ENCODE data around the gene VSTM5. TPM values are rescaled to one million over a fixed set of nuclear protein-coding genes. Genes with fewer than 3 reads are reported as not detected.

VSTM5 gene
- total RNA-seq, 1 experiment from 2014 or later: not detected

DNA sequence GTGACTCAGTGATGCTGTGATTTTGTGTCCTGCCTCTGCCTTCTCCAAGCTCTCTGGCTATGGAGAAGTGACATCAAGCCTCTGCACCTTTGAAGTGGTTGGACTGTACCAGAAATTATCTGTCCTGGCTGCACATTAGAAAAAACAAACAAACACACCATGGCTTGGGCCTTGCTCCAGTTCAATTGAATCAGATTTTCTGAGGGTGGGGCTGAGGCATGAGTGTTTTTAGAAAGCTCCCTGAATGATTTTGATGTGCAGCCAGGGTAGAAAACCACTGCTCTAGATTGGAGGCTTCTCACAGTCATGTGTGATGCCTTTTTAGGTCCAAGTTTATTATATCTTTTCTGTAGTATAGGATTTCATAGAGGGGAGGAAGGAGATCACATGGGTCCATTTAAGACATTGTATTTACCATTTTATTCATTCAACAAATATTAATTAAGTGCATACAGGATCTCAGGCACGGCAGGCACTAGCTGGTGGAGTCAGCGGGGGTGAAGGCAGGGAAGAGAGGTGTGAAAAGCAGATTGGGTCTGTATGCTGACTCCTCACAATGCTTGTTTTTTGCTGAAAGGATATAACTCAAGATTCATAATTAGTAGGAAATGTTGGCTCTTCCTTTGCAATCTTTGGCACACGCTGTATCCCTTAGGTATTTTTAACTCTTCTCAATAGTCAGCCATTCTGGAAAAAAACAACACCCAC, 7.1 kb upstream of the VSTM5 start:
- H3K14ac ChIP-seq (ENCODE audit: insufficient read depth, low read length): no peak overlapping the region
- no peaks in the 10 kb centered on the region for H3K23me2 ChIP-seq (ENCODE audit: insufficient read length, low read depth, low read length, poor library complexity, severe bottlenecking)
- no peaks in the 10 kb centered on the region for H3K9me3 ChIP-seq (ENCODE audit: control insufficient read depth, low read depth, low read length)
- no peak overlapping the region for H3K23ac ChIP-seq (ENCODE audit: insufficient read length, low read depth, low read length)
- no peak overlapping the region for H4K5ac ChIP-seq (ENCODE audit: insufficient read length, low read depth, low read length)
- no peak overlapping the region for H2BK15ac ChIP-seq (ENCODE audit: low read depth, low read length)
- H2BK5ac ChIP-seq (ENCODE audit: insufficient read length, low read length): no peak overlapping the region
- H3K4me1 ChIP-seq (ENCODE audit: insufficient read depth, low read length): no peaks in the 10 kb centered on the region
- no peak overlapping the region for H3K27ac ChIP-seq (ENCODE audit: insufficient read length, low read depth, low read length)
- no peaks in the 10 kb centered on the region for H3K36me3 Mint-ChIP-seq (ENCODE audit: insufficient read depth in 1 of 3, low read depth in 3 of 3)
- H3K56ac ChIP-seq (ENCODE audit: insufficient read length, low read depth, low read length): no peak overlapping the region
- no peak overlapping the region for H2BK120ac ChIP-seq (ENCODE audit: low read depth, low read length, poor library complexity, severe bottlenecking)
- TF ChIP-seq, protein P1, sequence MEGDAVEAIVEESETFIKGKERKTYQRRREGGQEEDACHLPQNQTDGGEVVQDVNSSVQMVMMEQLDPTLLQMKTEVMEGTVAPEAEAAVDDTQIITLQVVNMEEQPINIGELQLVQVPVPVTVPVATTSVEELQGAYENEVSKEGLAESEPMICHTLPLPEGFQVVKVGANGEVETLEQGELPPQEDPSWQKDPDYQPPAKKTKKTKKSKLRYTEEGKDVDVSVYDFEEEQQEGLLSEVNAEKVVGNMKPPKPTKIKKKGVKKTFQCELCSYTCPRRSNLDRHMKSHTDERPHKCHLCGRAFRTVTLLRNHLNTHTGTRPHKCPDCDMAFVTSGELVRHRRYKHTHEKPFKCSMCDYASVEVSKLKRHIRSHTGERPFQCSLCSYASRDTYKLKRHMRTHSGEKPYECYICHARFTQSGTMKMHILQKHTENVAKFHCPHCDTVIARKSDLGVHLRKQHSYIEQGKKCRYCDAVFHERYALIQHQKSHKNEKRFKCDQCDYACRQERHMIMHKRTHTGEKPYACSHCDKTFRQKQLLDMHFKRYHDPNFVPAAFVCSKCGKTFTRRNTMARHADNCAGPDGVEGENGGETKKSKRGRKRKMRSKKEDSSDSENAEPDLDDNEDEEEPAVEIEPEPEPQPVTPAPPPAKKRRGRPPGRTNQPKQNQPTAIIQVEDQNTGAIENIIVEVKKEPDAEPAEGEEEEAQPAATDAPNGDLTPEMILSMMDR (conservative IDR thresholded peaks at IDR 0.05): no peak
- no peak overlapping the region for H2BK12ac ChIP-seq (ENCODE audit: insufficient read length, low read depth, low read length)
- no peak overlapping the region for H2AK5ac ChIP-seq (ENCODE audit: insufficient read length, low read length)
- H2AFZ ChIP-seq (ENCODE audit: low read length): no peak overlapping the region
- no peak overlapping the region for H3K27ac Mint-ChIP-seq
- H3K79me1 ChIP-seq (ENCODE audit: insufficient read depth, low read depth, low read length, poor library complexity, severe bottlenecking): no peaks in the 10 kb centered on the region
- no CpG with 5 or more reads among the region's 3 CpGs for WGBS (ENCODE audit: extremely low coverage, insufficient read length, low lambda C conversion rate)
- no peak overlapping the region for H3K4me2 ChIP-seq (ENCODE audit: insufficient read depth, insufficient read length, low read length)
- H3K27me3 ChIP-seq (ENCODE audit: insufficient read depth, low read length): no peaks in the 10 kb centered on the region
- H3K79me2 ChIP-seq (ENCODE audit: insufficient read depth, low read length): no peaks in the 10 kb centered on the region
- no peak overlapping the region for H4K91ac ChIP-seq (ENCODE audit: insufficient read length, low read depth, low read length)
- no peak for DNase-seq
- no peak overlapping the region for H3K4me3 Mint-ChIP-seq
- no peak overlapping the region for H3T11ph ChIP-seq (ENCODE audit: low read length)
- H3K9me3 Mint-ChIP-seq: no peaks in the 10 kb centered on the region
- H2BK20ac ChIP-seq (ENCODE audit: low read depth, low read length, poor library complexity, severe bottlenecking): no peak overlapping the region
- H3K27me3 Mint-ChIP-seq (ENCODE audit: low read depth): no peaks in the 10 kb centered on the region; the same call in 1 of the 2 replicates
- H3K4me1 Mint-ChIP-seq: peaks cover 25 to 41% of the 10 kb centered on the region in 2 experiments
- no peak overlapping the region for H3K9ac ChIP-seq (ENCODE audit: extremely low read depth, insufficient read length, low read length)
- H3K18ac ChIP-seq (ENCODE audit: insufficient read length, low read depth, low read length): no peak overlapping the region
- H4K8ac ChIP-seq (replicated peaks; ENCODE audit: insufficient read length, low read depth, low read length): no peak overlapping the region
- H4K20me1 ChIP-seq (ENCODE audit: control insufficient read depth, insufficient read depth, insufficient read length): no peaks in the 10 kb centered on the region
- H3K4ac ChIP-seq (ENCODE audit: low read depth, low read length): no peak overlapping the region
